ENCODE data around the gene PLXDC1. TPM values are rescaled to one million over a fixed set of nuclear protein-coding genes. Genes with fewer than 3 reads are reported as not detected.
A peak's percentile ranks its signal among the peaks of the same experiment; 100 is the strongest.

The PLXDC1 gene
- total and polyA plus RNA-seq, 12 donors: 7.3 to 21.3 (median 11.2) TPM

DNA sequence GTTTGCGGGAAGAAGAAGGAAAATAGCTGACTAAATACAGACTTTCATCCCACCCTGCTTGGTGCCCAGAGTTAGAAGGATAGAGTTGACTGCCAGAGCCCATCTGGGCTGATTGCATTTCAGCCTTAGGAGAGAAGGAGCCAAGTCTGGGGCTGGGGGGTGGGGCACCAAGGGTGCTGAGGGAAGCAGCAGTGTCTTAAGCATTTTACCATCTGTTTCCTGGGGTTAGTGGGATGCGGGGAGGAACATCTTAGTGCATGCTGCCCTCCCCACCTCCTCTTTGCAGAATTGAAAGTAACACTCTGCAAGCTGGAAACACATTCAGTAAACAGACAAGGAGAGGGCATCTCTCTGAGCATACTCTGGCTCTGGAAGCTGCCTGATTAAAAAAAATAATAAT lies 16.0 kb upstream of the PLXDC1 start:
- ATAC-seq (peak in 7 of 8 donors; percentile 16 to 66 (median 53)), DNase-seq (peak; percentile 40 to 51)
- Histone ChIP-seq H3K27ac (peak overlapping the region in 4 of 10 donors; percentile 10 to 63 (median 24)), H3K27me3 (peaks cover 0 to 8% (median 0%) of the 10 kb centered on the region in 7 donors), H3K36me3 (no peaks in the 10 kb centered on the region), H3K9me3 (peaks cover 0 to 4% (median 0%) of the 10 kb centered on the region in 11 donors), H3K4me3 (no peak overlapping the region), H3K4me1 (peaks cover 0 to 46% (median 38%) of the 10 kb centered on the region in 9 donors)
- WGBS, 2 donors: 28 to 34% methylated on average over 2 of the region's 2 CpGs
- intact Hi-C loops (cut with DNase I): loop anchor here in 4 of 10 donors (10.0 kb wide), 2 partner anchors 67 to 77 kb away; no protein-coding TSS in a partner anchor
- TF ChIP-seq, protein P1, sequence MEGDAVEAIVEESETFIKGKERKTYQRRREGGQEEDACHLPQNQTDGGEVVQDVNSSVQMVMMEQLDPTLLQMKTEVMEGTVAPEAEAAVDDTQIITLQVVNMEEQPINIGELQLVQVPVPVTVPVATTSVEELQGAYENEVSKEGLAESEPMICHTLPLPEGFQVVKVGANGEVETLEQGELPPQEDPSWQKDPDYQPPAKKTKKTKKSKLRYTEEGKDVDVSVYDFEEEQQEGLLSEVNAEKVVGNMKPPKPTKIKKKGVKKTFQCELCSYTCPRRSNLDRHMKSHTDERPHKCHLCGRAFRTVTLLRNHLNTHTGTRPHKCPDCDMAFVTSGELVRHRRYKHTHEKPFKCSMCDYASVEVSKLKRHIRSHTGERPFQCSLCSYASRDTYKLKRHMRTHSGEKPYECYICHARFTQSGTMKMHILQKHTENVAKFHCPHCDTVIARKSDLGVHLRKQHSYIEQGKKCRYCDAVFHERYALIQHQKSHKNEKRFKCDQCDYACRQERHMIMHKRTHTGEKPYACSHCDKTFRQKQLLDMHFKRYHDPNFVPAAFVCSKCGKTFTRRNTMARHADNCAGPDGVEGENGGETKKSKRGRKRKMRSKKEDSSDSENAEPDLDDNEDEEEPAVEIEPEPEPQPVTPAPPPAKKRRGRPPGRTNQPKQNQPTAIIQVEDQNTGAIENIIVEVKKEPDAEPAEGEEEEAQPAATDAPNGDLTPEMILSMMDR (IDR thresholded peaks at IDR 0.05): no peak

DNA sequence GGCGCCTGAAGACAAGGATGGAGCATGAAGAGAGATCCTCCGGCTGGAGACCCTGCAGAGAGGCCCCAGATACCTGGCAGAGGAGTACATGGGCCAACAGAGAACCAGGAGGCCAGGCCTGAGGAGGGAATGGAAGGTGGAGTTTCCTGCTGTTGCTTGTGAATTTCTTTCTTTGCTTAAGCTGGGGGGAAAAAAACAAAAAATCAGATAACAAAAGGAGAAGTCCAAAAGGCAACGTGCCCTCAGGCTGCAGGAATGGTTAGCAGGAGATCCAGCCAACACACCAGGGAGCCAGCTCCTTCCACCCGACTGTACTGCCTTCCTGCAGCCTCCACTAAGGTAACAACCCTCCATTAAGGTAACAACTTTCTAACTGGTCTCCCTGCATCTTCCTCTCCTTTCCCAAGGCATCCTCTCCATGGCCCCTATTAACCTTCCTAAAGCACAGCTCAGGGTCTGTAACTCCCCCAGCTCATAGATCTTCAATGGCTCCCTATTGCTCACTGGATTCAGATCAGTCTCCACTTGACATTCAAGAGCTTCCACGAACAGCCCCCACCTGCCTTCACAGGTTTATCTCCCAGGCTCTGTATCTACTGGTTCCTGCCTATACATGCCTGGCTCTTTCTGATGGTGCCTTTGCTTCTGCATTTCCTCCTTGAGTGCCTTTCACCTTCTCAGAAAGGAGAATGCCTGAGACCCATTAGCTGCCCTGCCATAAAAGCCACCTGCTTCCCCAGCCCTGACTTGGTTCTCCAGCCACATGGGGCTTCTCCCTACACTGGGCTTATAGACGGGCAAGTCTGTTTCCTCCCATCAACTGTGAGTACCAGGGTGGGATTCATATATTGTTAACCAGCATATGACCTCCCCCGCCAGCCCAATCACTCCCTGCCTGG lies 15.2 kb upstream of the PLXDC1 start:
- intact Hi-C loops (cut with DNase I): loop anchor here in 4 of 10 donors (10.0 kb wide), 2 partner anchors 68 to 78 kb away; no protein-coding TSS in a partner anchor
- 58% methylated on average over 7 of the region's 7 CpGs for WGBS, 2 donors
- Histone ChIP-seq H3K4me3 (peak overlapping the region in 1 of 10 donors; percentile 58), H3K9me3 (peaks cover 0 to 4% (median 0%) of the 10 kb centered on the region in 11 donors), H3K36me3 (no peaks in the 10 kb centered on the region), H3K27me3 (peaks cover 0 to 8% (median 0%) of the 10 kb centered on the region in 7 donors), H3K4me1 (peaks cover 0 to 46% (median 38%) of the 10 kb centered on the region in 9 donors), H3K27ac (peak overlapping the region in 5 of 10 donors; percentile 10 to 63 (median 18))
- TF ChIP-seq, protein P1 (IDR thresholded peaks at IDR 0.05): no peak
- DNase-seq: no peak
- no peak for ATAC-seq

DNA sequence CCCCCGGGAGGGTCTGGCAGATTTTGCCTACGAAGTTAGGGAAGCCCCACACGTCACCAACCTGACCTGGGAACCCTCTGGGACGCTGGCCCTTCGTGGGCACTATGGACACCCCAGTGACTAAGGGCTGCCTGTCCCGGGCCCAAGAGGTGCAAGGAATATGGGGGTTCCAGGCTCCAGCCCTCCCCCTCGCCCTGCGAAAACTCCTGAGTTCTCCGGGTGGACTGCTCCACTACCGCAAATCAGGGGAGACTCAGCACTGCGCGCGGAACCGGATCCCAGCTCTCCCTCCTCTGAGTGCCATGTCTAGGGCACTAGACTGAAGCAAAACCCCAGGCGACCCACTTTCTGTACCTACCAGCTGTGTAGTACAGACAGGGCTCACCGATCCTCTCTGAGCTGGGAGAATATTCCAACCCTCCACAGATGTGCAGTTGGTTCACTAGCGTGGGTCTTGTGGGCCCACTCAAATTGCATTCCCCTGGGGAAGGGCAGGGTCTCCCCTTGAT lies 14.5 kb upstream of the PLXDC1 start, which contains the start of gene ARL5C:
Gene ARL5C, minus strand, starts transcription at position 321 of the 509 bp plus-strand sequence. CDS start 401 bp downstream, outside the sequence.
- Histone ChIP-seq H3K4me3 (peak within 1 kb of the TSS; percentile 32 to 63 (median 58)), H3K36me3 (no peaks in the 10 kb centered on the region), H3K4me1 (peaks cover 0 to 46% (median 38%) of the 10 kb centered on the region in 9 donors), H3K9me3 (peaks cover 0 to 4% (median 0%) of the 10 kb centered on the region in 11 donors), H3K27me3 (peaks cover 0 to 8% (median 0%) of the 10 kb centered on the region in 7 donors), H3K27ac (peak within 1 kb of the TSS in 7 of 10 donors; percentile 11 to 63 (median 36))
- intact Hi-C loops (cut with DNase I): loop anchor here in 4 of 10 donors (10.0 kb wide), 2 partner anchors 69 to 79 kb away; no protein-coding TSS in a partner anchor
- WGBS, 2 donors: 55 to 68% methylated on average over 17 of the region's 17 CpGs
- TF ChIP-seq, protein P1 (IDR thresholded peaks at IDR 0.05): no peak
- no peak for DNase-seq
- ATAC-seq: no peak
